C1 segment of cervical spinal cord (tissue), 14 donors: ENCODE measurements around the gene PCSK6.

ENCODE experiments used
- DNase-seq, 14 donors: peaks; one replicate each; lab custom pipeline; 2025; lab: John Stamatoyannopoulos, UW

PCSK6 gene

DNA sequence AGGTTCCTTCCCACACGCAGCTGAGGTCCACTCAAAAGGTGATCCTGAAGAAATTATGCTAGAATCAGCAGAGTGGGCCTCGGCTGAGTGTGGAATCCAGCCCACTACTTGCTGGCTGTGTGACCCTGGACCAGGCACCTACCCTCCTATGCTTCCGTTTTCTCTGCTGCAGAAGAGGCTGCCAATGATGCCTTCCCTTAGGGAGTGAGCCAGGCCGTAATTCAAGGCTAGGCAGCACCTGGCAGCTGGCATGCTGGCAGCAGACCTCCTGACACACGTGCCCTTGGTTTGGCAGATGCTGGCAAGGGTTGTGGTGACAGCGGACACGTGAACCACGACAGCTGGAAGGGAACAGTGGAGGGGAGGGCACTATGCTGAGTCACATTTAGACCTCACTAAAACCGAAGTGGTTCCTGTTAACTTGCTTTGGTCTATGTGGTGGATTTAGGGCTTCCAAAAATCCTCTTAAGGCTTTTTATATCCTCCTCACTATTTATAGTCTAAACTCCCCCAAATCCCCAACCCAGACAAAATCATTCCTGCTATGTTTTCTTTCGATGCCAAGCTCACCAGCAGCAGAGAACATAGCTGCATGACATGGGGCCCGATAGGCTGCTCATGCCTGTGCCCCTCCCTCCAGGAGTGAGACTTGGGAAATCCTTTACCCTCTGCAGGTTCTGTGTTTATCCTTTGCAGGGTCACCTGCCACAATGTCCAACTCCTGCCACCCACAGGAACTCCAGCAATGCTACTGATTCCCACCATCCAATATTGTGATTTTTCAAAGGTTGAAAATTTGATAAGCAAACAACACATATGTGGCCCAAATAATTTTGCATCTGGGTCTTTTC, 10.6 kb upstream of the PCSK6 start:
- DNase-seq = peak in 3 of 14 donors; percentile 35 to 64 (median 36)

- DNase-seq = no peak
Measured at GRCh38 chr15:101498717-101499480, 9.4 kb upstream of the PCSK6 start.

DNA sequence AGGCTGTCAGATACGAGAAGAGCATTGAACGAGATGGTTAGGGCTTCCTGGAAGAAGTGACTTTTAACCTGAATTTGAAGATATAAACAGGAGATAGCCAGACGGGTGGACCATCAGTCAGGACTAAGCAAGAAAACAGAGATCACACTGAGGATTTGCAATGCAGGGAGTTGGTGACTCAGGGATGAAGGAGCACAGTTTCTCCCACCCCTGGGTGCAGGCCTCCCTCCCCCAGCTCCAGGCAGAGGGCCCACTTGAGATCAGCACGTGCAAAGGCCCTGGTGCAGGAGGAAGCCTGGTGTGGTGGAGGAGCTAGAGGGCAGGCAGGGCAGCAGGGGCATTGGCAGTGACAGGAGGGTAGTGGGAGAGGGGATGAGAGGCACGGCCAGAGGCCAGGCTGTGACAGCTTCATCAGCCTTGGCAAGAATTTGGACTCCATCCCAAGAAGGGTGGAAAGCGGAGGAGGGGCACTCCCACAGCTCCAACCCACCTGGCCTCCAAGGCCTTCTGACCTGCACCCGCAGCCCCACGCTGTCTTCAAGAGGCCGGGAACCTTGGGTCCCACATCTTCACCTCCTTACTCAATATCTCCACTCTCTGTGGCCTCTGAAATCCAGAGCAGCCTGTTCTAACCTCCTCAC, 8.7 kb upstream of the PCSK6 start:
- no peak for DNase-seq

DNA sequence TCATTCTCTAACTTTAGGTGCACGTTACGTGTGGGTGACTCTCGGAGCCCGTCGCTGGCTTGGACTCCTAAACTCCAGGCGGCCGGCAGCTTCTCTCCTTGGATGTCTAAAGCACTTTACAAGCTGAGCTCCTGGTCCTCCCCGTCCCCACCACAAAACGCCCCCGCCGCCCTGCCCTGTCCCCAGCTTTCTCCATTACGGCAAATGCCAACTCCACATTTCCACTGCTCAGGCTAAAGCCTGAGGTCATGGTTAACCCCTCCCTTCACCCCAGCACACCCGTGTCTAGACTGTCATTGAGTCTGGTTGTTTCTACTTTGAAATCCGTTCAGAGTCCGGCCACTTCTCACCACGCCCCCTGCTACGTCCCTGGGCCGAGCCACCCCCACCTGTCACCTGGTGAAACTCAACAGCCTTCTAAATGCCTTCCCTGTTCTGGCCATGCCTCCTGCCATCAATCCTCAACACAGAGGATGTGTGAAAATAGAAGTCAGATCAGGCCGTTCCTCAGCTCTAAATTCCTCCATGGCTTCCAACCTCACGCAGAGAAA, 8.1 kb upstream of the PCSK6 start:
- no peak for DNase-seq

DNA sequence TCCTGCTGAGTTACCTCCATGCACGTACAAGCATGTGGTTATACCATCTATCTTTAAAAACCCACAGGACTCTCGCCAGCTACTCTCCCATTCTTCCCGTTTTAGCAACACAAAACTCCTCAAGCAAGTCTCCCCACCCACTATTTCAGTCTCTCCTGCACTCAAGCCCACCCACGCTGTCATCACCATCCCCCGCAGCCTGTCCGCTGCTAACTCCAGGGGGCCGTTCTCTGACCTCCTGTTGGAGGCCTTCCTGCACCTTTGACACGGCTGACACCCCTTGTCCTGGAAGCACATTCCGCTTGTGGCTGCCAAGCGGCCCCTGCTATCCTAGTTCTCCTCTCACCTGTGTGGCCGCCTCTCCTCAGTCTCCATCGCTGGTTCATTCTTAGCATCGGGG, 7.5 kb upstream of the PCSK6 start:
- DNase-seq = no peak

GRCh38 chr15:101496198-101496986, 6.9 kb upstream of the PCSK6 start:
- no peak for DNase-seq

- no peak for DNase-seq
Measured at GRCh38 chr15:101495334-101496197, 6.1 kb upstream of the PCSK6 start.

GRCh38 chr15:101494251-101494796, 4.8 kb upstream of the PCSK6 start:
- no peak for DNase-seq

- DNase-seq = peak in 2 of 14 donors; percentile 46 to 48
Measured at GRCh38 chr15:101492766-101493692, 3.5 kb upstream of the PCSK6 start.

DNA sequence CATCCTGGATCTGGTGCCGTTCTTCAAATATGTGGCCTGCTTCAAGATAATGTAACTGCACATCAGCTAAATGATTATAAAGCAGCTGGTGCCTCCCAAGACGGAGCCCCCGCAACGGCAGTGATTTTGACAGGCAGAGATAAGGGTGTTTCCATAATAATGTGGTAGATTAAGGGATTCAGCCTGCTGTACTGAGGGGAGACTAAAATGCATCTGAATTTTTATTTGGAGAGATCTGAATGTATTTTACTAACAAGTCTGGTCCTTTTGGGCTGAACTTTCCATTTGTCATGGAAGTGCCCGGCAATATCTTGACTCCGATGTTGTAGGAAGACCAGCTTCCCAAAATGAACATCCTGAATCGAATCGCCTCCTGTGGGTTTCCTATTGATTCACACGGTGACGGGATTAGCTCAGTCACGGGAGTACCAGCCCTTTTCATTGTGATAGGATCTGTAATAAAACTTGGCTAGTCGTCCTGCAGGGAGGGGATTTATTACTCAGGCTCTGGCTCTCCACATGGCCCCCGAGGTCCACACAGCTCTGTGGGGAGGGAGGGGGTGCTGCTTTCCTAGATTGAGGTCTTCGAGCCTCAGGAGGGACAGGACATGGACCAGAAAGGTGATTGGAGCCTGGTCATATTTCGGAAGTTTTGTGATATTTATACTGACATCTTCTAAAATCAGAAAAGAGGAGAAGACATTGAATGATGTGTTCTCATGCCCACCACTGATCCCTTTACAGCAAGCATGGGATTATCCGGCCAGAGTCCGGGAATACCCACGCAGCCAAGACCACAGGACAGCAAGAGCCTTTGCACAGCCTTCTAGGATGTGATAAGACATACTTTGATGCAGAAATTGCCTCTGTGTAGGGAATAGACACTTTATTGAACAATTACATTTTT, 2.5 kb upstream of the PCSK6 start:
- DNase-seq = no peak

DNA sequence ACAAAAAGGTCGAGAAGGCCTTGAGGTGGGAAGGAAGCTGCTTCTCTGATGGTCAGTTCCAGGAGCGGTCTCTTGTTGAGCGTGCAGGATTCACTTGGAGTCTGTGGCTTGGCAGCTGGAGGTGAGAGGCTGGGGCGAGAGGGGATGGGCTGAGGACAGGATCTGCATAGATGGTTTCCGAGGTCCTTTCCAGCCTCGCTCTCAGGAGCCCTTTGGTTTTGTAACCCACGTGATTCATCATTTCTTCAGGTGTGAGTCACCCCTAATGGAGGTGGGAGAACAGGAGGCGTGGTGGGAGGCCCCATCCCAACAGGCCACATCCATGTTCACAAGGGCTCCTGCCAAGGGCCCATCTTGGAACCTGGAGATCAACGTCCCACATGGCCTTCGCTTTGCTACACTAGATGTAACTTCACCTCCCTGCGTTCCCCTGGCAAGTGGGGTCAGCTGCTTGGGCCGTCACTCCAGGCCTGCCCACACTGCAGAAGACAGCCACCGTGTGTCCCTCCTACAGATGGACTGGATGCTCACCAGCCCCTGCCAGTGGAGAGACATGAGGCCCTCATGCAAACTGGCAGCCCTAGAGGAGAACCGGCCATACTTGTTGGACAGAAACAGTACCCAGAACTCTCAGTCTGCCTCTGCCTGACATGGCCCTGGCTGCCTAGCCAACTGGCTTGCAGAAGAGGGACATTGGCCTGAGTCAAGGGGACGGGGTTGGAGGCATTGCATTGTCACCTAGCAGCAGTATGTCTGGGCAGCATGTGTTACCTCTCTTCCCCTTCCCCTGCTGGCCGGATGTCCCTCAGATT, 1.6 kb upstream of the PCSK6 start:
- no peak for DNase-seq

- DNase-seq = no peak
Measured at GRCh38 chr15:101490408-101490891, 943 bp upstream of the PCSK6 start.

DNA sequence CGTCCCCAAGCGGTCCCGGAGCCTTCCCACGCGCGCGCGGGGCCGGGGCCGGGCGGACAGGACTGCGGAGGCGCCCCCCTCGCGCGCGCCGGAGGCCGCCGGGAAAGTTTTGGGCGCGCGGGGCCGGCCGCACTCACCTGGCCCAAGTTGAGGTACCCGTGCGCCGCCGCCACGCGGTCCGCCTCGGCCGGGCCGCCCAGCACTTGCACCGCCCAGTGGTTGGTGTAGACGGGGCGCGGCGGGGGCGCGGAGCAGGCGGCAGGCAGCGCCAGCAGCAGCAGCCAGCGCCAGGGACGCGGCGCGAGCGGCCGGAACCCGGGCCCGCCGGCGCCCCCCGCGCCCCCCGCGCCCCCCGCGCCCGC, 289 bp downstream of the PCSK6 start:
- DNase-seq = no peak

- no peak for DNase-seq
Measured at GRCh38 chr15:101488300-101489164, 975 bp downstream of the PCSK6 start.

- no peak for DNase-seq
Measured at GRCh38 chr15:101486696-101487459, 2.6 kb downstream of the PCSK6 start.
